Stimulated activated effector memory CD8-positive, alpha-beta T cell treated with anti-CD3 and anti-CD28 coated beads, Interleukin-12 subunit alpha, Interleukin-12 subunit beta, amount 100 ng/mL, for 72 hours (primary cell): ENCODE data around the gene MOB3B.

Experiments
- ATAC-seq: fragments of 150-1000 bp; cut with Tn5 transposase; 2 replicates; pipeline ENCODE4 v1.10.0; 2021
- DNase-seq, 2 donors: peaks; one replicate each; pipeline ENCODE4 v3.0.0; 2021 to 2022; ENCODE audit warnings: low spot score in 2 of 2
- H3K27ac Mint-ChIP-seq: one replicate; pipeline ENCODE4 v1.8.0; 2022; ENCODE audit warnings: mild to moderate bottlenecking, mixed read lengths
- H3K36me3 Mint-ChIP-seq: one replicate; pipeline ENCODE4 v1.8.0; 2022; ENCODE audit warnings: mild to moderate bottlenecking, mixed read lengths
- H3K4me1 Mint-ChIP-seq: one replicate; pipeline ENCODE4 v1.8.0; 2022; ENCODE audit warnings: mixed read lengths
- H3K4me3 Mint-ChIP-seq: one replicate; pipeline ENCODE4 v1.8.0; 2022; ENCODE audit warnings: mild to moderate bottlenecking, mixed read lengths
- H3K9me3 Mint-ChIP-seq: one replicate; pipeline ENCODE4 v1.8.0; 2022; ENCODE audit warnings: mixed read lengths

Gene MOB3B

GRCh38 chr9:27529316-27530278, at the start of gene MOB3B:
Gene MOB3B, minus strand, starts transcription at chr9:27529814. Its CDS starts 74,264 bp downstream, at chr9:27455550.
- H3K4me1 Mint-ChIP-seq: peaks cover 13% of the 10 kb centered on the region
- H3K27ac Mint-ChIP-seq: no peak within 1 kb of the TSS
- H3K4me3 Mint-ChIP-seq: peak within 1 kb of the TSS; percentile 82
- no peaks in the 10 kb centered on the region for H3K9me3 Mint-ChIP-seq
- H3K36me3 Mint-ChIP-seq: no peaks in the 10 kb centered on the region
- DNase-seq (peak; percentile 76 to 83), ATAC-seq (peak; percentile 89)

DNA sequence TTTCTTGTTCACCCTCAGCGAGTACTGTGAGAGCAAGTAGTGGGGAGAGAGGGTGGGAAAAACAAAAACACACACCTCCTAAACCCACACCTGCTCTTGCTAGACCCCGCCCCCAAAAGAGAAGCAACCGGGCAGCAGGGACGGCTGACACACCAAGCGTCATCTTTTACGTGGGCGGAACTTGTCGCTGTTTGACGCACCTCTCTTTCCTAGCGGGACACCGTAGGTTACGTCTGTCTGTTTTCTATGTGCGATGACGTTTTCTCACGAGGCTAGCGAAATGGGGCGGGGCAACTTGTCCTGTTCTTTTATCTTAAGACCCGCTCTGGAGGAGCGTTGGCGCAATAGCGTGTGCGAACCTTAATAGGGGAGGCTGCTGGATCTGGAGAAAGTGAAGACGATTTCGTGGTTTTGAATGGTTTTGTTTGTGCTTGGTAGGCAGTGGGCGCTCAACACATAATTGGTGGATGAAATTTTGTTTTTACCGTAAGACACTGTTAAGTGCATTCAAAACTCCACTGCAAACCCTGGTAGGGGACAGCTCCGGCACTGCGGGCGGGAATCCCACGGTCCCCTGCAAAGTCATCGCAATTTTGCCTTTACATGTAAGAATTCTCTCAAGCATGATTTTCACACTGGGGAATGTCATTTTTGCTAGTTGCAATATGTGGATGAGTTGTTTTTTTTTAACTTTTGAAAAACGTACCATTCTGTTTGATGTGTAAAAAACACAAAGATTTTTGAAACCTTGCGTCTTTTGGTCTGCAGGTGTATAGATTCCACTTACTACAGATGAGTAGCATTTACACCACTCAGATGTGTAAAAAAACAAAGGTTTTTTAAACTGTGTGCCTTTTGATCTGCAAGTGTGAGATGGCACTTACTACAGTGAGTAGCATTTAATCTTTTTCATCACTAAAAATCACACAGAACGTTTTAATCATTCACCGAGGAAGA, 44.3 kb upstream of the MOB3B start:
- Mint-ChIP-seq H3K36me3 (peaks cover 18% of the 10 kb centered on the region), H3K27ac (peak overlapping the region; percentile 100), H3K9me3 (peaks cover 9% of the 10 kb centered on the region), H3K4me1 (peaks cover 18% of the 10 kb centered on the region), H3K4me3 (peak overlapping the region; percentile 92)
- DNase-seq: peak in 1 of 2 donors; percentile 73
- ATAC-seq: peak; percentile 87

- ATAC-seq: peak; percentile 77
Observed at GRCh38 chr9:27572918-27573633, 43.5 kb upstream of the MOB3B start, which contains the start of gene C9orf72. Gene C9orf72, minus strand, starts transcription at chr9:27573481. Its CDS starts 6,361 bp downstream, at chr9:27567120.

DNA sequence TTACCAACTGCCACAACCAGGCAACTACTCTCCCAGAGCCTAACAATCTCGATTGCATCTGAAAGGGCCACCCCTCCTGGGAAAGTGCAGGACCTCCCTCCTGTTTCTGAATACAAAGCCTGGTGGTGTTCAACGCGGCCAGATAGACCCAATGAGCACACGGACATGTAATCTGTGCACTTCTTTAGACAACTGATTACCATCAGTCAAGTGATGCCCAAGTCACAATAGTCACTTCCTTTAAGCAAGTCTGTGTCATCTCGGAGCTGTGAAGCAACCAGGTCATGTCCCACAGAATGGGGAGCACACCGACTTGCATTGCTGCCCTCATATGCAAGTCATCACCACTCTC, 42.9 kb upstream of the MOB3B start:
- H3K4me1 Mint-ChIP-seq: peaks cover 20% of the 10 kb centered on the region
- peak in 1 of 2 donors; percentile 51 for DNase-seq
- H3K27ac Mint-ChIP-seq: peak overlapping the region; percentile 100
- H3K36me3 Mint-ChIP-seq: peaks cover 18% of the 10 kb centered on the region
- H3K4me3 Mint-ChIP-seq: peak overlapping the region; percentile 92
- ATAC-seq: peak; percentile 86
- no peaks in the 10 kb centered on the region for H3K9me3 Mint-ChIP-seq

More at GRCh38 chr9:27572918-27573633, 43.5 kb upstream of the MOB3B start, which contains the start of gene C9orf72:
- DNase-seq: peak; percentile 81 to 95
- Mint-ChIP-seq H3K4me1 (peaks cover 18% of the 10 kb centered on the region), H3K4me3 (peak within 1 kb of the TSS; percentile 92), H3K9me3 (peaks cover 2% of the 10 kb centered on the region), H3K36me3 (peaks cover 18% of the 10 kb centered on the region), H3K27ac (peak within 1 kb of the TSS; percentile 100)

- Mint-ChIP-seq H3K36me3 (peaks cover 18% of the 10 kb centered on the region), H3K4me1 (peaks cover 23% of the 10 kb centered on the region)
Observed at GRCh38 chr9:27572061-27572460, 42.4 kb upstream of the MOB3B start.

GRCh38 chr9:27571011-27571410, 41.4 kb upstream of the MOB3B start:
- Mint-ChIP-seq H3K9me3 (no peaks in the 10 kb centered on the region), H3K27ac (no peak overlapping the region), H3K36me3 (peaks cover 25% of the 10 kb centered on the region), H3K4me3 (no peak overlapping the region), H3K4me1 (peaks cover 23% of the 10 kb centered on the region)
- ATAC-seq (no peak), DNase-seq (no peak)

More at GRCh38 chr9:27572061-27572460, 42.4 kb upstream of the MOB3B start:
- ATAC-seq (no peak), DNase-seq (no peak)
- H3K27ac Mint-ChIP-seq: peak overlapping the region; percentile 100
- no peaks in the 10 kb centered on the region for H3K9me3 Mint-ChIP-seq
- H3K4me3 Mint-ChIP-seq: peak overlapping the region; percentile 92

DNA sequence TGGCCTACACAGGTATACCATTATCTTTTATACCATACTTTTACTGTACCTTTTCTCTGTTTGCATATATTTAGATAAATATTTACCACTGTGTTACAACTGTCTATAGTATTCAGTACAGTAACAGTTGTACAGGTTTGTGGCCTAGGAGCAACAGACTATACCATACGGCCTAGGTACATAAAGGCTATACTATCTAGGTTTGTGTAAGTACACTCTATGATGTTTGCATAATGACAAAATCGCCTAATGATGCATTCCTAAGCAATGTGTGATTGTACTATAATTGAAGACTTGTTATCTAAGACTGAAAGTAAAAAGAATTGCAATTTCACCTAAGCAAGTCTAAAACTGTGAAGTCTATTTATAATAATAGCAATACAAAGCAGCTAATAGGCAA, 39.8 kb upstream of the MOB3B start:
- H3K4me3 Mint-ChIP-seq: no peak overlapping the region
- peaks cover 27% of the 10 kb centered on the region for H3K36me3 Mint-ChIP-seq
- peaks cover 23% of the 10 kb centered on the region for H3K4me1 Mint-ChIP-seq
- H3K9me3 Mint-ChIP-seq: no peaks in the 10 kb centered on the region
- no peak overlapping the region for H3K27ac Mint-ChIP-seq
- DNase-seq: no peak
- ATAC-seq: no peak

DNA sequence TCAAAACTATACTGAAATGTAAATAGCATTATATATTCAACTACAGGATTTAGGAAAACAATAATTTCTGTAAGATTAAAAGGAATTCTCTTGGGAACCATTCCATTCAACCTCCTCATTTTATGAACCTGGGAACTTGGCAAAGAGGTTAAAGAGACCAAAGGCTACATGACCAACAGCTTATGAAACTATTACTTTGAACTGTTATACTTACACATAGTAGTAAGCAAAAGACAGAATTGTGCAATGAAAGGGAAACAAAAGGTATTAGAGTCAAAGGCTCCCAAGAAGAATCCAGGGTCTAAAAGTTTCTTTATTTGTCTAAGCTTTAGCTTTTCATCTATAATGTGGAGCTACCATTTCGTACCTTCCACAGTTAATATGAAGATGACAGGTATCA, 36.5 kb upstream of the MOB3B start:
- peaks cover 11% of the 10 kb centered on the region for H3K4me1 Mint-ChIP-seq

DNA sequence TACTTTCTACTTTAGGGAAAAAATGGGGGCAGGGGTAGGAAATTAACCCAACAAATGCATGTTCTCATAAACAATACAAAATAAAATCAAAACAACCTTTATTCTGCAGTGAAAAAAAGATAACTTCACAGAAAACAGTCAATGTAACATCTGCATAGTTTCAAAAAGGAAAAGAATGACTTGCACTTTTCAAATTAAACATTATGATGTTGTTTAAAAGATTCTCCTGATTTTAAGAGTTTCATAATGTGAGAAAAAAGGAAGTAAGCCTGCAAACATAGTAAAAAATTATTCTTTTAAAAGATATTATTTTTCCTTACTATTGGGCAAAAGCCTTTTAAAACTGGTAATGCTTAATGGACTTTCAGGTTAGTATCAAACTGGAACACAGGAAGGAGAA, 36.1 kb upstream of the MOB3B start:
- ATAC-seq (no peak), DNase-seq (no peak)
- no peak overlapping the region for H3K4me3 Mint-ChIP-seq
- no peaks in the 10 kb centered on the region for H3K9me3 Mint-ChIP-seq
- H3K4me1 Mint-ChIP-seq: peaks cover 11% of the 10 kb centered on the region
- peaks cover 21% of the 10 kb centered on the region for H3K36me3 Mint-ChIP-seq
- H3K27ac Mint-ChIP-seq: no peak overlapping the region

More for the DNA sequence above, 36.5 kb upstream of the MOB3B start:
- H3K4me3 Mint-ChIP-seq: no peak overlapping the region
- DNase-seq (no peak), ATAC-seq (no peak)
- peaks cover 21% of the 10 kb centered on the region for H3K36me3 Mint-ChIP-seq
- no peak overlapping the region for H3K27ac Mint-ChIP-seq
- no peaks in the 10 kb centered on the region for H3K9me3 Mint-ChIP-seq

GRCh38 chr9:27564670-27565069, 35.1 kb upstream of the MOB3B start:
- peaks cover 11% of the 10 kb centered on the region for H3K4me1 Mint-ChIP-seq
- ATAC-seq: no peak
- H3K36me3 Mint-ChIP-seq: peaks cover 21% of the 10 kb centered on the region
- no peak for DNase-seq
- no peak overlapping the region for H3K4me3 Mint-ChIP-seq
- no peaks in the 10 kb centered on the region for H3K9me3 Mint-ChIP-seq
- no peak overlapping the region for H3K27ac Mint-ChIP-seq

DNA sequence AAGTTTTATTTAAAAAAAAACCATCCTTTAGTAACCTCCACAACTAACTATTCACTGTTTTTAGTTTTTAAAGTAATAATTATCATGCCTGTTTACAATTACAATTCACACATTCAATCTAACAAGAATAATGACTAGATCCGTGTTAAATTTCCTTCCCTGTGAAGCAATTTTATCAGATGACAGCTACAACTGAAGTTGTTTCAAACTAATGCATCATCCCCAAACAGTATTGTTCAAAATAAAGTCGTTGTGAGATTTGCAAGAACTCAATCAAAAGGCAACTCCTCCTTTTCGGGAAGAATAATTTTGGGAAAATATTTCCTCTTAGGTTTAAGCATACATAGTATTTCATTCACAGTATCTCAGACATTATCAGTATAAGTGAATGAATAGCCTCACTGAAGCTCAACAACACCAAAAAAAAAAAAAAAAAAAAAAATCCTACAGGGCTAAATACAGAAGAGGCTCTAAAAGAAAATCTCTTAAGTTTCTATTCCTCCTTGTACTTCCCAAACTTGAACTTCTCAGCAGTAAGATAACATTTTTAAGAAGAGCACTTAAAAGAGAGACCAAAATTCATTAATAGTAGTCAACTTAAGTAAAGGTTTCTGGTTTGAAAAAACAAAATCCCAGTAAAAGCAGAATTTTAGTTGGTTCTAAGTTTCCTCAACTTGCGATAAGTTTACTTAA, 34.3 kb upstream of the MOB3B start:
- Mint-ChIP-seq H3K9me3 (no peaks in the 10 kb centered on the region), H3K4me3 (no peak overlapping the region), H3K27ac (no peak overlapping the region), H3K4me1 (peaks cover 11% of the 10 kb centered on the region), H3K36me3 (peaks cover 21% of the 10 kb centered on the region)
- ATAC-seq (no peak), DNase-seq (no peak)

GRCh38 chr9:27561685-27562084, 32.1 kb upstream of the MOB3B start:
- peaks cover 6% of the 10 kb centered on the region for H3K4me1 Mint-ChIP-seq
- no peak overlapping the region for H3K4me3 Mint-ChIP-seq
- no peak overlapping the region for H3K27ac Mint-ChIP-seq
- peaks cover 18% of the 10 kb centered on the region for H3K36me3 Mint-ChIP-seq
- no peak for DNase-seq
- H3K9me3 Mint-ChIP-seq: no peaks in the 10 kb centered on the region
- peak; percentile 68 for ATAC-seq

- no peak for ATAC-seq
- no peaks in the 10 kb centered on the region for H3K9me3 Mint-ChIP-seq
Observed at GRCh38 chr9:27560457-27560856, 30.8 kb upstream of the MOB3B start.

DNA sequence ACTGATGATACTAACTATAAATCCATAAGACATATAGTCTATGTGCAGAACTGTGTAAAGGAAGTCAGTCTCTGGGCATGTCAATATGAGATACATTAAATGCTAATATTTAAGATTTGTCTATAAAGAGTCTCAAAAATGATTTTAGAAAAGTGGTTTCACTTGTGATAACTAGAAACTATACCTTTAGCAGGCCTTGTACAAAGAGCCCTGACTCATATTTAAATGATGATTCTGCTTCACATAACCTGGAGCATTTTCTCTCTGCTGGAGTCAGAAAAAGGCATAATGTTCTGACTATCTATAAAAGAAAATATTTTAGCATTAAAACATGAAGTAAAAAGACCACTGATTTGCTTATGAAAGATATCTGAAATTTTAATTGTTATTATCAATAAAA, 28.7 kb upstream of the MOB3B start:
- no peaks in the 10 kb centered on the region for H3K9me3 Mint-ChIP-seq
- peaks cover 6% of the 10 kb centered on the region for H3K4me1 Mint-ChIP-seq
- no peak overlapping the region for H3K4me3 Mint-ChIP-seq
- H3K36me3 Mint-ChIP-seq: peaks cover 30% of the 10 kb centered on the region
- ATAC-seq: no peak
- no peak overlapping the region for H3K27ac Mint-ChIP-seq
- no peak for DNase-seq

More at GRCh38 chr9:27560457-27560856, 30.8 kb upstream of the MOB3B start:
- Mint-ChIP-seq H3K36me3 (peaks cover 19% of the 10 kb centered on the region), H3K27ac (no peak overlapping the region), H3K4me1 (peaks cover 6% of the 10 kb centered on the region), H3K4me3 (no peak overlapping the region)
- no peak for DNase-seq
